ENCODE data around the gene WBP2.

DNA sequence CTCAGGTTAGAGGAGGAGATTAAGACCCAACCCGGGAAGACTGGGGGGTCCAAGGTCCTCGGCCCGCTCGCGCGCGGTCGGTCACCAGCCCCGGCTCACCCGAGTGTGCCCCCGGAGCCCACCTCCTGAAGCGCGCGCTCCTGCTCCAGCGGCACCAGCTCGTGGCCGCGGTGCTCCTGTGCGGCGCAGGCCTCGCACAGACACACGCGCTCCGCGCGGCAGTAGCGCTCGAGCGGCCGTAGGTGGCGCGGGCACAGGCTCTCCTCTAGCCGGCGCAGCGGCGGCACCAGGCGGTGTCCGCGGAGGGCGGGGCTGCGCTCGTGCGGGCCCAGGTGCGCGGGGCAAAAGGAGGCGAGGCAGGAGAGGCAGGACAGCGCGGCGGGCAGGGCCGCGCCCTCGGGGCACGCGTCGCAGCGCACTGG, 22.6 kb upstream of the WBP2 start:
- TF ChIP-seq, protein P1, sequence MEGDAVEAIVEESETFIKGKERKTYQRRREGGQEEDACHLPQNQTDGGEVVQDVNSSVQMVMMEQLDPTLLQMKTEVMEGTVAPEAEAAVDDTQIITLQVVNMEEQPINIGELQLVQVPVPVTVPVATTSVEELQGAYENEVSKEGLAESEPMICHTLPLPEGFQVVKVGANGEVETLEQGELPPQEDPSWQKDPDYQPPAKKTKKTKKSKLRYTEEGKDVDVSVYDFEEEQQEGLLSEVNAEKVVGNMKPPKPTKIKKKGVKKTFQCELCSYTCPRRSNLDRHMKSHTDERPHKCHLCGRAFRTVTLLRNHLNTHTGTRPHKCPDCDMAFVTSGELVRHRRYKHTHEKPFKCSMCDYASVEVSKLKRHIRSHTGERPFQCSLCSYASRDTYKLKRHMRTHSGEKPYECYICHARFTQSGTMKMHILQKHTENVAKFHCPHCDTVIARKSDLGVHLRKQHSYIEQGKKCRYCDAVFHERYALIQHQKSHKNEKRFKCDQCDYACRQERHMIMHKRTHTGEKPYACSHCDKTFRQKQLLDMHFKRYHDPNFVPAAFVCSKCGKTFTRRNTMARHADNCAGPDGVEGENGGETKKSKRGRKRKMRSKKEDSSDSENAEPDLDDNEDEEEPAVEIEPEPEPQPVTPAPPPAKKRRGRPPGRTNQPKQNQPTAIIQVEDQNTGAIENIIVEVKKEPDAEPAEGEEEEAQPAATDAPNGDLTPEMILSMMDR (IDR thresholded peaks at IDR 0.05): peak in 4 of 6 experiments; percentile 34 to 62 (median 50)
- no peak for TF ChIP-seq POLR2A (IDR thresholded peaks at IDR 0.05)

Data from thyroid gland (tissue), 4 donors.